SU-DHL-6 (cell line): ENCODE measurements around the gene CNR2.
A peak's percentile ranks its signal among the peaks of the same experiment; 100 is the strongest.

Source experiments
- H2AFZ ChIP-seq: fragments of 200-600 bp; sonication (generic); 2 replicates; pipeline ENCODE4 v1.6.1; 2014; ENCODE audit warnings: low read depth, mild to moderate bottlenecking, moderate library complexity, mixed read lengths, antibody characterized with exemption, low read length; ENCODE audit not compliant: severe bottlenecking
- H3F3A ChIP-seq: fragments of 200-600 bp; shearing (Covaris generic); 2 replicates; pipeline ENCODE4 v1.6.0; 2016; ENCODE audit warnings: antibody characterized with exemption, mild to moderate bottlenecking; ENCODE audit not compliant: insufficient read depth
- H3K27ac ChIP-seq: fragments of 200-600 bp; sonication (generic); 2 replicates; pipeline ENCODE4 v1.5.1; 2016; ENCODE audit warnings: low read depth, mild to moderate bottlenecking, low read length, moderate library complexity, mixed read lengths
- H3K27me3 ChIP-seq: fragments of 200-600 bp; sonication (generic), shearing (Covaris generic); 2 replicates; pipeline ENCODE4 v1.6.0; 2014; ENCODE audit warnings: mild to moderate bottlenecking, low read length
- H3K36me3 ChIP-seq: fragments of 200-600 bp; sonication (generic); 2 replicates; pipeline ENCODE4 v1.6.1; 2014; ENCODE audit warnings: mild to moderate bottlenecking, low read length, mixed read lengths
- H3K4me2 ChIP-seq: fragments of 300-600, 200-600 bp; shearing (Covaris generic), sonication (generic); 2 replicates; pipeline ENCODE4 v1.6.0; 2014; ENCODE audit warnings: low read length, low read depth, mild to moderate bottlenecking; ENCODE audit not compliant: poor library complexity, severe bottlenecking
- H3K4me3 ChIP-seq: fragments of 200-600 bp; sonication (generic); 2 replicates; pipeline ENCODE4 v1.5.1; 2014; ENCODE audit warnings: antibody characterized with exemption, low read length, mild to moderate bottlenecking, mixed read lengths; ENCODE audit not compliant: insufficient read depth, poor library complexity, severe bottlenecking
- H3K79me2 ChIP-seq: fragments of 200-600 bp; sonication (generic); 2 replicates; pipeline ENCODE4 v1.6.1; 2014; ENCODE audit warnings: mild to moderate bottlenecking, low read length, moderate library complexity; ENCODE audit not compliant: insufficient read depth
- H3K9ac ChIP-seq: fragments of 200-600 bp; sonication (generic); 2 replicates; pipeline ENCODE4 v1.7.0; 2014; ENCODE audit warnings: mild to moderate bottlenecking, low read length
- H3K9me2 ChIP-seq: fragments of 200-600 bp; sonication (generic); replicated peaks from 2 replicates; pipeline ENCODE4 v1.6.1; 2014; ENCODE audit warnings: low read length; ENCODE audit not compliant: insufficient read depth
- H3K9me3 ChIP-seq: fragments of 200-600 bp; sonication (generic); 2 replicates; pipeline ENCODE4 v1.6.1; 2014; ENCODE audit warnings: low read length, mixed read lengths; ENCODE audit not compliant: insufficient read depth
- H4K20me1 ChIP-seq: fragments of 200-600 bp; sonication (generic); 2 replicates; pipeline ENCODE4 v1.6.1; 2014; ENCODE audit warnings: low read depth, mild to moderate bottlenecking, antibody characterized with exemption, low read length, moderate library complexity, mixed read lengths
- EZH2phosphoT487 ChIP-seq: fragments of 200-600 bp; sonication (generic), shearing (Covaris generic); conservative IDR thresholded peaks from 2 replicates; pipeline ENCODE4 v1.6.1; 2018; ENCODE audit warnings: mild to moderate bottlenecking, antibody characterized with exemption, low read length, moderate library complexity, mixed read lengths
- TF ChIP-seq, protein P1 (sequence below): fragments of 200-600 bp; sonication (generic); IDR thresholded peaks from one replicate; pipeline ENCODE4 v1.5.1; 2017; ENCODE audit warnings: antibody characterized with exemption, mild to moderate bottlenecking, low read length, moderate library complexity; ENCODE audit not compliant: insufficient read depth, poor library complexity, severe bottlenecking

CNR2 gene

DNA sequence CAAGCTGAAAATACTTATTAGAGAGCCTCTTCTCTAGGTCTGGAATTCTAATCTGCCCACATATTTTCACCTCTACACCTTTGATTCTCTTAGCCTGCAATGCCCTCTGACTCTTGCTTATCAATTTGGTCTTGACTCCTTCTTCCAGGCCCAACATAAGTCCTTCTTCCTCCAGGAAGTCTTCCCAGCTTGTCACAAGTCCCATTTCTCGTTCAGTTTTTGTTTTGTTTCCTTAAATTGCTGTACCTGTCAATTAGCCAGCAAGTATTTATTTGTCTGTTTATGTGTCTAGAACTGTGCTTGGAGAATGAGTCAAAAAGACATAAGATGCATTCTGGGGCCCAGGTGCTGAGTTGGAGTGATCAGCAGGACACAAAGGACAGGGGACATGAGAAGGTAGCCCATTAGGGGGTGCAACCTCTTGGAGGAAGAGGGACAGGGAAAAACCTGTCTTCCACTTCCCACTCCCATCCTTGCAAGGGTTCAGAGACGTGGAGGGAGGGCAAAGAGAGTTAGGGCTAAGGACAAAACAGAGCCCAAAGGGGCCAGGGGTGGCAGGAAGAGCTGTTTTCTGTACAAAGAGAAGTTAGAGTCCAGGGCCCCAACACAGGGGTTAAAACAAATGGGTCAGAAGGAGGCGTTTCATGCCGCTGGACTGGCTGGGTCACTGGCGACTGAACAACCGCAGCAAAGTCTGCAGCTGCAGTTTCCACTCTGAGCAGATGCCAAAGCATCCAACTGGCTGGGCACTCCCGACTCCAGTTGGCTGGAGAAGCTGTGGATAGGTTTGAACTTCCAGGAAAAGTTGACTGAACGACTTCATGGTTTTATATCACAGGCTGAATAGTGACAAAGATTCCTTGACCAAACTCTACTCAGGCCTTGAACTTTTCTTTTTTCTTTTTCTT, 10.7 kb upstream of the CNR2 start:
- TF ChIP-seq EZH2phosphoT487, result no peak
- TF ChIP-seq, protein P1, sequence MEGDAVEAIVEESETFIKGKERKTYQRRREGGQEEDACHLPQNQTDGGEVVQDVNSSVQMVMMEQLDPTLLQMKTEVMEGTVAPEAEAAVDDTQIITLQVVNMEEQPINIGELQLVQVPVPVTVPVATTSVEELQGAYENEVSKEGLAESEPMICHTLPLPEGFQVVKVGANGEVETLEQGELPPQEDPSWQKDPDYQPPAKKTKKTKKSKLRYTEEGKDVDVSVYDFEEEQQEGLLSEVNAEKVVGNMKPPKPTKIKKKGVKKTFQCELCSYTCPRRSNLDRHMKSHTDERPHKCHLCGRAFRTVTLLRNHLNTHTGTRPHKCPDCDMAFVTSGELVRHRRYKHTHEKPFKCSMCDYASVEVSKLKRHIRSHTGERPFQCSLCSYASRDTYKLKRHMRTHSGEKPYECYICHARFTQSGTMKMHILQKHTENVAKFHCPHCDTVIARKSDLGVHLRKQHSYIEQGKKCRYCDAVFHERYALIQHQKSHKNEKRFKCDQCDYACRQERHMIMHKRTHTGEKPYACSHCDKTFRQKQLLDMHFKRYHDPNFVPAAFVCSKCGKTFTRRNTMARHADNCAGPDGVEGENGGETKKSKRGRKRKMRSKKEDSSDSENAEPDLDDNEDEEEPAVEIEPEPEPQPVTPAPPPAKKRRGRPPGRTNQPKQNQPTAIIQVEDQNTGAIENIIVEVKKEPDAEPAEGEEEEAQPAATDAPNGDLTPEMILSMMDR, result no peak
- Histone ChIP-seq H3K9me3 (no peaks in the 10 kb centered on the region), H3K4me3 (no peak overlapping the region), H2AFZ (no peak overlapping the region), H3K9ac (no peak overlapping the region), H3K79me2 (no peaks in the 10 kb centered on the region), H3K27ac (no peak overlapping the region), H4K20me1 (no peaks in the 10 kb centered on the region), H3K4me2 (no peak overlapping the region), H3F3A (0 out of 2 replicates have a peak, but pooled peaks cover 3% of the 10 kb centered on the region), H3K27me3 (no peaks in the 10 kb centered on the region), H3K9me2 (no peaks in the 10 kb centered on the region), H3K36me3 (no peaks in the 10 kb centered on the region)

GRCh38 chr1:23922321-23922943, 9.3 kb upstream of the CNR2 start:
- no peaks in the 10 kb centered on the region for H3K79me2 ChIP-seq
- H3K27me3 ChIP-seq, result no peaks in the 10 kb centered on the region
- H3K4me2 ChIP-seq, result no peak overlapping the region
- no peaks in the 10 kb centered on the region for H4K20me1 ChIP-seq
- TF ChIP-seq EZH2phosphoT487, result no peak
- TF ChIP-seq, protein P1, result no peak
- H3K9ac ChIP-seq, result no peak overlapping the region
- H3K27ac ChIP-seq, result no peak overlapping the region
- no peaks in the 10 kb centered on the region for H3K9me3 ChIP-seq
- no peak overlapping the region for H3K4me3 ChIP-seq
- no peak overlapping the region for H2AFZ ChIP-seq
- 0 out of 2 replicates have a peak, but pooled peaks cover 3% of the 10 kb centered on the region for H3F3A ChIP-seq
- no peaks in the 10 kb centered on the region for H3K9me2 ChIP-seq
- no peaks in the 10 kb centered on the region for H3K36me3 ChIP-seq

DNA sequence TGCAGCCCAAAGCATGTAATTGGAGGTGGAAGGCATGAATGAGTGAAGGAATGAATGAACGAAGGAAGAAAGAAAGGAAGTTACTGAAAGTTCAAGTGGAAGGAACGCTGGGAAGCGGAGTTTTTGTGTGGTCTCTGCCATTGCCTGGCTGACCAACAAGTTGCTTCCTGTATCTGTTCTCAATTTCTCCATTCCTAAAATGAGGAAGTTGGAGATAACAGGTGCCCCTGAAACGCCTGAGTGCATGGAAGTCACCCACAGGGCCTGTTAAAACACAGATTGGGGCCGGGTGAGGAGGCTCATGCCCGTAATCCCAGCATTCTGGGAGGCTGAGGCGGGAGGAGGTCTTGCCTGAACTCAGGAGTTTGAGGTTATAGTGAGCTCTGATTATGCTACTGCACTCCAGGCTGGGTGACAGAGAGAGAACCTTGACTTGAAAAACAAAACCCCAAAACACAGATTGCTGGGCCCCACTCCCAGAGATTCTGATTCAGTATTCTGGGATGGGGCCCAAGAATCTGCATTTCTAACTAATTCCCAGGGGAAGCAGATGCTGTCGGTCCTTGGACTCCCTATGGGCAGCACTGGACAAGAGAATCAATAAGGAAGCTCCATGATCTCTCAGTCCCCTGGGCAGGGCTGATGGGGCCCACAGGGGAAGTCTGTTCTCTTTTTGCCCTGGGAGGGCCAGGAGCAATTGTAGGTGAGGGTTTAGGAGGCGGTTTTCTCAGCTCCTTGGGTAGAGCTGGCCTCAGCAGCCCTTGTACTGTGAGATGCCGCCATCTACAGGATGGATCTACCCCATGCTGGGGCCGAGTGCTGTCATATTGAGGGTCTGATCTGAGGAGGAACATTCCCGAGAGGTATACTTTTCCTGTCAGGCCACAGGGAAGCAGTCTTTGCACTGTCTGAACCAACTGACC, 3.3 kb upstream of the CNR2 start:
- no peaks in the 10 kb centered on the region for H3K27me3 ChIP-seq
- H3K27ac ChIP-seq, result peak overlapping the region; percentile 96
- TF ChIP-seq, protein P1, result peak; percentile 81
- no peak for TF ChIP-seq EZH2phosphoT487
- H4K20me1 ChIP-seq, result no peaks in the 10 kb centered on the region
- no peaks in the 10 kb centered on the region for H3K36me3 ChIP-seq
- peaks cover 49% of the 10 kb centered on the region for H3F3A ChIP-seq
- peak overlapping the region; percentile 2 for H2AFZ ChIP-seq
- no peaks in the 10 kb centered on the region for H3K9me2 ChIP-seq
- H3K4me2 ChIP-seq, result peak overlapping the region; percentile 18
- H3K9ac ChIP-seq, result peak overlapping the region; percentile 25; the same call in 1 of the 2 replicates
- peaks cover 16% of the 10 kb centered on the region for H3K79me2 ChIP-seq
- H3K4me3 ChIP-seq, result no peak overlapping the region
- no peaks in the 10 kb centered on the region for H3K9me3 ChIP-seq
